K562 (cell line): Measurements from ENCODE around the gene IFNGR2. TPM values are rescaled to one million over a fixed set of nuclear protein-coding genes. Genes with fewer than 3 reads are reported as not detected.
A peak's percentile ranks its signal among the peaks of the same experiment; 100 is the strongest.

Experiments used
- ADNP ChIP-seq: fragments of 200-800 bp; sonication (Bioruptor generic); IDR thresholded peaks from 2 replicates; pipeline ENCODE4 v1.6.1; 2016; ENCODE audit warnings: missing genetic modification characterization, missing compliant biosample characterization
- ARHGAP35 ChIP-seq: fragments of 450-650 bp; IDR thresholded peaks from 2 replicates; pipeline ENCODE4 v1.6.1; 2018; ENCODE audit not compliant: partially characterized antibody
- ATF1 ChIP-seq, 2 experiments: fragments of 450-650 bp in 1 of 2; IDR thresholded peaks; 2 replicates each; pipeline ENCODE4 v1.6.1; 2016; ENCODE audit warnings: missing compliant biosample characterization in 1 of 2, missing genetic modification characterization in 1 of 2
- BCOR ChIP-seq: fragments of 450-650 bp; IDR thresholded peaks from 2 replicates; pipeline ENCODE4 v1.6.1; 2016
- ESRRB ChIP-seq: fragments of 250-450 bp; sonication (Bioruptor Pico); IDR thresholded peaks from 2 replicates; pipeline ENCODE4 v1.5.0; 2020; ENCODE audit warnings: mild to moderate bottlenecking, moderate library complexity, borderline replicate concordance
- FOXJ2 ChIP-seq: fragments of 200-800 bp; sonication (Bioruptor generic); IDR thresholded peaks from 2 replicates; pipeline ENCODE4 v1.6.1; 2016; ENCODE audit warnings: missing genetic modification characterization, missing compliant biosample characterization
- MAFK ChIP-seq: IDR thresholded peaks from 2 replicates; pipeline ENCODE4 v1.6.1; 2011; ENCODE audit warnings: low read length, improper control_type of control experiment
- NR4A1 ChIP-seq, 2 experiments: fragments of 250-450 bp in 1 of 2; fragments of 450-650 bp in 1 of 2; sonication (Bioruptor Pico) in 1 of 2; IDR thresholded peaks; 2 replicates each; pipeline versions ENCODE4 v1.4.0 to v1.6.1; 2016 to 2020; ENCODE audit warnings: mild to moderate bottlenecking in 2 of 2, missing compliant biosample characterization in 1 of 2, missing genetic modification characterization in 1 of 2, moderate library complexity in 1 of 2
- TARDBP ChIP-seq: fragments of 450-650 bp; IDR thresholded peaks from 2 replicates; pipeline ENCODE4 v1.6.1; 2016
- ZNF3 ChIP-seq: fragments of 250-450 bp; sonication (Bioruptor Pico); IDR thresholded peaks from 2 replicates; pipeline ENCODE4 v1.5.0; 2021; ENCODE audit warnings: mild to moderate bottlenecking, moderate library complexity
- ZNF592 ChIP-seq: fragments of 450-650 bp; IDR thresholded peaks from 2 replicates; pipeline ENCODE4 v1.6.1; 2017; ENCODE audit warnings: antibody characterized with exemption, mild to moderate bottlenecking
- polyA plus RNA-seq, 8 experiments: library from polyadenylated mRNA; depleted of rRNA in 4 of 8; stranded (reverse) in 5 of 8; unstranded in 3 of 8; fragments of >200 nt; fragmentation: Nextera tagmentation in 2 of 8; fragmentation: Illumina TruSeq in 1 of 8; extraction: Ambion mirVana in 2 of 8; extraction: Trizol in 1 of 8; gene quantifications; 2 replicates each; pipeline versions ENCODE4 v1.2.1 to v1.2.3, GENCODE V29; 2011 to 2014; ENCODE audit warnings: inconsistent platforms in 1 of 8, missing spikeins in 1 of 8
- total RNA-seq, 7 experiments: library from RNA; depleted of rRNA in 6 of 7; stranded (reverse); fragments of >200 nt in 6 of 7; fragmentation: Illumina TruSeq in 2 of 7; extraction: Trizol in 2 of 7; gene quantifications; 2 replicates each; pipeline versions ENCODE4 v1.2.1 to v1.2.3, GENCODE V29; 2011 to 2021; ENCODE audit warnings: low replicate concordance in 1 of 7
- TF ChIP-seq, protein P1 (sequence below), 2 experiments: fragments of 450-650 bp; formaldehyde crosslinking in 1 of 2; IDR thresholded peaks; 2 replicates each; pipeline versions ENCODE4 v1.4.0 to v1.6.1; 2014 to 2020; ENCODE audit warnings: mild to moderate bottlenecking in 2 of 2, borderline replicate concordance in 1 of 2, low read depth in 1 of 2
- TF ChIP-seq, protein P2 (sequence below), 3 experiments: IDR thresholded peaks in 2 of 3; conservative IDR thresholded peaks in 1 of 3; 2 replicates each; pipeline ENCODE4 v1.5.1; 2011 to 2012; ENCODE audit warnings: low read length in 3 of 3, mild to moderate bottlenecking in 3 of 3, control low read depth in 2 of 3, improper control_type of control experiment in 1 of 3, inconsistent platforms in 1 of 3, low read depth in 1 of 3, mixed read lengths in 1 of 3, moderate library complexity in 1 of 3; ENCODE audit not compliant: insufficient read depth in 2 of 3

The IFNGR2 gene
- total and polyA plus RNA-seq, 9 of the 15 experiments (the other 6 are each of a cell fraction or from before 2014, with no cell fraction given), result 6.7 to 58.0 (median 28.5) TPM

DNA sequence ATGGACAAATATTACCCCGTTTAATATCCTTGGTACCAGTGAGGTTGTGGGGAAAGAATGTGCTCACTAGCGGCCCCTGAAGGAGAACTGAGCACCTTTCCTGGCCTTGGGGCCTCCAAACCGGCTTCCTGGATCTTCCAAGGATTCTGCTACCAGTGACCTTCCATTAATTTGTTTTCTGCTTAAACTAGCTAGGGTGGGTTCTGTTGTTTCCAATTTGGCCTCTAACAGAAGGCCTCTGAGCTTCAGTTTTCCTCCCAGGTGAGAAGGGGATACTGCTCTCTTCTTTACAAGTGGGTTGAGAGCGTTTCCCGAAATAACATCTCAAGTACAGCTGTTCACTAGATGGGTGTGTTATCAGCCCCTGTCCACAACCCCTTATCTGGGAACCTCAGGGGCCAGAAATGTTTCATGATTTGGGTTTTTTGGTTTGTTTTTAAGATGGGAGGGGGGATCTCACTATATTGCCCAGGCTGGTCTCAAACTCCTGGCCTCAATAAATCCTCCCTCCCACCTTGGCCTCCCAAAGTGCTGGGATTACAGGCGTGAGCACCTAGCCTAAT is 16.9 kb upstream of the IFNGR2 start (continued):
- TF ChIP-seq, protein P1, sequence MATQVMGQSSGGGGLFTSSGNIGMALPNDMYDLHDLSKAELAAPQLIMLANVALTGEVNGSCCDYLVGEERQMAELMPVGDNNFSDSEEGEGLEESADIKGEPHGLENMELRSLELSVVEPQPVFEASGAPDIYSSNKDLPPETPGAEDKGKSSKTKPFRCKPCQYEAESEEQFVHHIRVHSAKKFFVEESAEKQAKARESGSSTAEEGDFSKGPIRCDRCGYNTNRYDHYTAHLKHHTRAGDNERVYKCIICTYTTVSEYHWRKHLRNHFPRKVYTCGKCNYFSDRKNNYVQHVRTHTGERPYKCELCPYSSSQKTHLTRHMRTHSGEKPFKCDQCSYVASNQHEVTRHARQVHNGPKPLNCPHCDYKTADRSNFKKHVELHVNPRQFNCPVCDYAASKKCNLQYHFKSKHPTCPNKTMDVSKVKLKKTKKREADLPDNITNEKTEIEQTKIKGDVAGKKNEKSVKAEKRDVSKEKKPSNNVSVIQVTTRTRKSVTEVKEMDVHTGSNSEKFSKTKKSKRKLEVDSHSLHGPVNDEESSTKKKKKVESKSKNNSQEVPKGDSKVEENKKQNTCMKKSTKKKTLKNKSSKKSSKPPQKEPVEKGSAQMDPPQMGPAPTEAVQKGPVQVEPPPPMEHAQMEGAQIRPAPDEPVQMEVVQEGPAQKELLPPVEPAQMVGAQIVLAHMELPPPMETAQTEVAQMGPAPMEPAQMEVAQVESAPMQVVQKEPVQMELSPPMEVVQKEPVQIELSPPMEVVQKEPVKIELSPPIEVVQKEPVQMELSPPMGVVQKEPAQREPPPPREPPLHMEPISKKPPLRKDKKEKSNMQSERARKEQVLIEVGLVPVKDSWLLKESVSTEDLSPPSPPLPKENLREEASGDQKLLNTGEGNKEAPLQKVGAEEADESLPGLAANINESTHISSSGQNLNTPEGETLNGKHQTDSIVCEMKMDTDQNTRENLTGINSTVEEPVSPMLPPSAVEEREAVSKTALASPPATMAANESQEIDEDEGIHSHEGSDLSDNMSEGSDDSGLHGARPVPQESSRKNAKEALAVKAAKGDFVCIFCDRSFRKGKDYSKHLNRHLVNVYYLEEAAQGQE (IDR thresholded peaks at IDR 0.05; ENCODE audit: borderline replicate concordance), result peak; percentile 8; the same call in 1 of the 2 replicates
- TF ChIP-seq, protein P1 (CRISPR knock-in tag; IDR thresholded peaks at IDR 0.05; ENCODE audit: low read depth), result no peak
- TF ChIP-seq ADNP (tag), result peak; percentile 80
- no peak for TF ChIP-seq ZNF3
- TF ChIP-seq ESRRB (CRISPR knock-in tag), result no peak
- TF ChIP-seq ATF1 (CRISPR knock-in tag; IDR thresholded peaks at IDR 0.05), result no peak
- peak; percentile 41 for TF ChIP-seq ATF1 (tag; IDR thresholded peaks at IDR 0.05)
- TF ChIP-seq TARDBP, result peak; percentile 61; the same call in 1 of the 2 replicates
- TF ChIP-seq FOXJ2, result peak; percentile 44; the same call in 1 of the 2 replicates
- TF ChIP-seq BCOR, result peak; percentile 82
- TF ChIP-seq, protein P2, sequence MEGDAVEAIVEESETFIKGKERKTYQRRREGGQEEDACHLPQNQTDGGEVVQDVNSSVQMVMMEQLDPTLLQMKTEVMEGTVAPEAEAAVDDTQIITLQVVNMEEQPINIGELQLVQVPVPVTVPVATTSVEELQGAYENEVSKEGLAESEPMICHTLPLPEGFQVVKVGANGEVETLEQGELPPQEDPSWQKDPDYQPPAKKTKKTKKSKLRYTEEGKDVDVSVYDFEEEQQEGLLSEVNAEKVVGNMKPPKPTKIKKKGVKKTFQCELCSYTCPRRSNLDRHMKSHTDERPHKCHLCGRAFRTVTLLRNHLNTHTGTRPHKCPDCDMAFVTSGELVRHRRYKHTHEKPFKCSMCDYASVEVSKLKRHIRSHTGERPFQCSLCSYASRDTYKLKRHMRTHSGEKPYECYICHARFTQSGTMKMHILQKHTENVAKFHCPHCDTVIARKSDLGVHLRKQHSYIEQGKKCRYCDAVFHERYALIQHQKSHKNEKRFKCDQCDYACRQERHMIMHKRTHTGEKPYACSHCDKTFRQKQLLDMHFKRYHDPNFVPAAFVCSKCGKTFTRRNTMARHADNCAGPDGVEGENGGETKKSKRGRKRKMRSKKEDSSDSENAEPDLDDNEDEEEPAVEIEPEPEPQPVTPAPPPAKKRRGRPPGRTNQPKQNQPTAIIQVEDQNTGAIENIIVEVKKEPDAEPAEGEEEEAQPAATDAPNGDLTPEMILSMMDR (IDR thresholded peaks at IDR 0.05 in 2 of 3, conservative IDR thresholded peaks at IDR 0.05 in 1 of 3; ENCODE audit: insufficient read depth in 2 of 3, low read depth in 1 of 3, low read length in 3 of 3), result peak; percentile 67 to 93 (median 73)
- 0 out of 2 replicates have a peak, but pooled peaks have one; percentile 43 for TF ChIP-seq ZNF592
- no peak for TF ChIP-seq NR4A1 (CRISPR knock-in tag; IDR thresholded peaks at IDR 0.05)
- peak; percentile 61; the same call in 1 of the 2 replicates for TF ChIP-seq NR4A1 (tag; IDR thresholded peaks at IDR 0.05)
- no peak for TF ChIP-seq ARHGAP35
- TF ChIP-seq MAFK, result no peak
